Upper lobe of left lung (tissue), 6 donors: ENCODE results near the gene CSNK1G1. TPM values are rescaled to one million over a fixed set of nuclear protein-coding genes. Genes with fewer than 3 reads are reported as not detected.

ENCODE experiments used
- ATAC-seq, 2 donors: fragments of 200-7000 bp; cut with Tn5 transposase; one replicate each; pipeline ENCODE4 v1.9.1; 2022; ENCODE audit warnings: mild to moderate bottlenecking in 2 of 2, moderate library complexity in 2 of 2; ENCODE audit not compliant: low FRiP score in 2 of 2
- DNase-seq, 2 donors: peaks; one replicate each; pipeline ENCODE4 v3.0.0-alpha.2; 2019 to 2020
- H3K27ac ChIP-seq, 4 donors: fragments of 200-600 bp; sonication (generic); one replicate each; pipeline ENCODE4 v1.5.1; 2016 to 2019
- H3K27me3 ChIP-seq, 4 donors: fragments of 200-600 bp; sonication (generic); one replicate each; pipeline ENCODE4 v1.5.1; 2017 to 2019
- H3K36me3 ChIP-seq, 4 donors: fragments of 200-600 bp; sonication (generic); one replicate each; pipeline ENCODE4 v1.5.1; 2016 to 2019
- H3K4me1 ChIP-seq, 4 donors: fragments of 200-600 bp; sonication (generic); one replicate each; pipeline ENCODE4 v1.5.1; 2018 to 2019
- H3K4me3 ChIP-seq, 4 donors: fragments of 200-600 bp; sonication (generic); one replicate each; pipeline ENCODE4 v1.5.1; 2017 to 2019; ENCODE audit warnings: mild to moderate bottlenecking in 2 of 4, moderate library complexity in 1 of 4
- H3K9me3 ChIP-seq, 4 donors: fragments of 200-600 bp; sonication (generic); one replicate each; pipeline ENCODE4 v1.5.1; 2018 to 2019
- EP300 ChIP-seq, 4 donors: sonication (generic); formaldehyde crosslinking; IDR thresholded peaks; one replicate each; pipeline ENCODE4 v1.5.1; 2017; ENCODE audit warnings: antibody characterized with exemption in 4 of 4, control low read depth in 2 of 4
- POLR2A ChIP-seq, 4 donors: fragments of 450-650 bp; IDR thresholded peaks; one replicate each; pipeline ENCODE4 v1.5.1; 2016 to 2017; ENCODE audit warnings: antibody characterized with exemption in 4 of 4, mild to moderate bottlenecking in 2 of 4
- POLR2AphosphoS5 ChIP-seq, 2 donors: sonication (generic); formaldehyde crosslinking; IDR thresholded peaks; one replicate each; pipeline ENCODE4 v1.5.1; 2017; ENCODE audit warnings: antibody characterized with exemption in 2 of 2
- WGBS, 2 donors: methylation state at CpG; one replicate each; pipeline ENCODE4 v1.1.5; 2017 to 2018; 5-methylcytosine and 5-hydroxymethylcytosine counted together
- total RNA-seq, 6 donors: library from RNA; depleted of rRNA in 4 of 6; stranded (reverse); fragments of >200 nt in 4 of 6; gene quantifications; one replicate each; pipeline versions ENCODE4 v1.1.0 to v1.2.1, GENCODE V29; 2016 to 2021
- TF ChIP-seq, protein P1 (sequence below), 6 experiments: fragments of 450-650 bp in 4 of 6; fragments of 200-600 bp in 2 of 6; sonication (generic) in 2 of 6; IDR thresholded peaks; one replicate each; pipeline ENCODE4 v1.5.1; 2016 to 2019; ENCODE audit warnings: antibody characterized with exemption in 6 of 6
- donor health status: DM: no; HTN: no; CAD: no; lungs with moderate emphysema.
- donor health status: DM: no; HTN: yes; CAD: no; lungs with severe emphysema.

Gene CSNK1G1
- total RNA-seq, 6 donors from 2014 or later = 14.8 to 49.6 (median 19.6) TPM

DNA sequence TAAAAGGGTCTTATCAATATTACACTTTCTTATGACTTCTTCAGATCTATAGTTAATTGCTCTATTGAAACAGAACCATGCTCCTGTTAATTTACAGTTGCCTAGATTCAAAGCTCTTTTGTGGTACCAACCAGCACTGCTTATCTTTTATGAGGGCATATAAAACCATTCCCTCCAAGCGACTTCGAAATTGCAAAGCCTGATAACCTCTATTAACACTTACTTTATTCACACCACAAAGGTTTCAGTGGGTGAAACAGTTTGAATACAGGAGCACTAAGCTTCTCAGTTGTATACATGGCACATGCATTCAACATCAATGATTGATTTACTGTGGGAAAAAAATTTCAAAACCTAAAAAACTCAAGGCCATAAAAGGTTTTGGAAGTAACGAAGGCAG, 118.3 kb downstream of the CSNK1G1 start:
- TF ChIP-seq, protein P1, sequence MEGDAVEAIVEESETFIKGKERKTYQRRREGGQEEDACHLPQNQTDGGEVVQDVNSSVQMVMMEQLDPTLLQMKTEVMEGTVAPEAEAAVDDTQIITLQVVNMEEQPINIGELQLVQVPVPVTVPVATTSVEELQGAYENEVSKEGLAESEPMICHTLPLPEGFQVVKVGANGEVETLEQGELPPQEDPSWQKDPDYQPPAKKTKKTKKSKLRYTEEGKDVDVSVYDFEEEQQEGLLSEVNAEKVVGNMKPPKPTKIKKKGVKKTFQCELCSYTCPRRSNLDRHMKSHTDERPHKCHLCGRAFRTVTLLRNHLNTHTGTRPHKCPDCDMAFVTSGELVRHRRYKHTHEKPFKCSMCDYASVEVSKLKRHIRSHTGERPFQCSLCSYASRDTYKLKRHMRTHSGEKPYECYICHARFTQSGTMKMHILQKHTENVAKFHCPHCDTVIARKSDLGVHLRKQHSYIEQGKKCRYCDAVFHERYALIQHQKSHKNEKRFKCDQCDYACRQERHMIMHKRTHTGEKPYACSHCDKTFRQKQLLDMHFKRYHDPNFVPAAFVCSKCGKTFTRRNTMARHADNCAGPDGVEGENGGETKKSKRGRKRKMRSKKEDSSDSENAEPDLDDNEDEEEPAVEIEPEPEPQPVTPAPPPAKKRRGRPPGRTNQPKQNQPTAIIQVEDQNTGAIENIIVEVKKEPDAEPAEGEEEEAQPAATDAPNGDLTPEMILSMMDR (IDR thresholded peaks at IDR 0.05) = no peak
- TF ChIP-seq POLR2A (IDR thresholded peaks at IDR 0.05) = no peak
- no peak for TF ChIP-seq EP300 (IDR thresholded peaks at IDR 0.05)
- no peak for TF ChIP-seq POLR2AphosphoS5 (IDR thresholded peaks at IDR 0.05)
- DNase-seq = no peak
- Histone ChIP-seq H3K4me3 (no peak overlapping the region), H3K36me3 (no peaks in the 10 kb centered on the region), H3K27me3 (no peaks in the 10 kb centered on the region), H3K4me1 (no peaks in the 10 kb centered on the region), H3K9me3 (no peaks in the 10 kb centered on the region), H3K27ac (no peak overlapping the region)
- 79 to 84% methylated on average over 3 of the region's 3 CpGs for WGBS, 2 donors
- ATAC-seq = no peak

DNA sequence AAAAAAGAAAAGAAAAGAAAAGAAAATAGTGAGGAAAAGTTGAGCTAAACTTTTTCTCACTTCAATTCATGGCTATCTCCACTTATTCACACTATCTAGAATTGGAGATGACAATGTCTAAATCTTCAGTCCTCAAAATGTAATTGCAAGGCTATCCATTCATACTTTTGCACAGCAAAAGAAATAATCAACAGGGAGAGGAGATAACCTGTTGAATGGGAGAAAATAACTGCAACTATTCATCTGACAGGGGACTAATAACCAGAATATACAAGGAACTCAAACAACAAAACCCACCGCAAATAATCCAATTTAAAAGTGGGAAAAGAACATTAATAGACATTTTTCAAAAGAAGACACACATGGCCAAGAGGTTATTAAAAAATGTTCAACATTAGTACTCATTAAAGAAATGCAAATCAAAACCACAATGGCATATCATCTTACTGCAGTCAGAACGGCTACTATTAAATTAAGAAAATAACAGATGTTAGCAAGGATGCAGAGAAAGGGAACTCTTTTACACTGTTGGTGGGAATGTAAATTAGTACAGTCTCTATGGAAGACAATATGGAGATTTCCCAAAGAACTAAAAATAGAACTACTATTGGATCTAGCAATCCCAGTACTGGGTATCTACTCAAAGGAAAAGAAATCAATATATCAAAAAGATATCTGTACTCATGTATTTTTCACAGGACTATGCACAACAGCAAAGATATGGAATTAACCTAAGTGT, 119.6 kb downstream of the CSNK1G1 start:
- no peak for TF ChIP-seq POLR2AphosphoS5 (IDR thresholded peaks at IDR 0.05)
- TF ChIP-seq, protein P1 (IDR thresholded peaks at IDR 0.05) = no peak
- no peak for TF ChIP-seq EP300 (IDR thresholded peaks at IDR 0.05)
- TF ChIP-seq POLR2A (IDR thresholded peaks at IDR 0.05) = no peak
- WGBS, 2 donors = 91 to 98% methylated on average over 2 of the region's 2 CpGs
- no peaks in the 10 kb centered on the region for H3K36me3 ChIP-seq
- H3K4me1 ChIP-seq = no peaks in the 10 kb centered on the region
- H3K27ac ChIP-seq = no peak overlapping the region
- DNase-seq (no peak), ATAC-seq (no peak)
- no peak overlapping the region for H3K4me3 ChIP-seq
- H3K27me3 ChIP-seq = no peaks in the 10 kb centered on the region
- no peaks in the 10 kb centered on the region for H3K9me3 ChIP-seq

DNA sequence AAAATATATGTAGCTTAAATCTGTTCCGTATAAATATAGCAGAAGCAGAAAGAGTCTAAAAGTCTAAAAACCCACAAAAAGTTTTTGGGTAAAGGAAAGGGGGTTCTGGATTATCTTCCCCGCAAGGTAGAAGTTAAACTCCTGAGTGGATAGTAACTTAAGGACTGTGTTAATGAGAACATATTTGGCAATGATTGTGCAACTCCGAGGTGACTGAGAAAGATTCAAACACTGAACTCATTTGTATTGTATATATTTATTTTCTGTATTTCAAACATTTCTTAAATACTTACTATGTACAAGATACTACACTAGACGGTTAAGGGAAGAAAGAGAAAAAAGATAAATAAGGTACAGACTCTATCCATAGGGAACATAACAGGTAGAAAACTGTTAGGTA, 120.4 kb downstream of the CSNK1G1 start:
- no peaks in the 10 kb centered on the region for H3K4me1 ChIP-seq
- DNase-seq (no peak), ATAC-seq (no peak)
- TF ChIP-seq, protein P1 (IDR thresholded peaks at IDR 0.05) = no peak
- TF ChIP-seq POLR2A (IDR thresholded peaks at IDR 0.05) (no peak), EP300 (IDR thresholded peaks at IDR 0.05) (no peak), POLR2AphosphoS5 (IDR thresholded peaks at IDR 0.05) (no peak)
- H3K9me3 ChIP-seq = no peaks in the 10 kb centered on the region
- WGBS, 2 donors = 66 to 75% methylated on average over 4 of the region's 4 CpGs
- no peak overlapping the region for H3K27ac ChIP-seq
- H3K4me3 ChIP-seq = no peak overlapping the region
- H3K36me3 ChIP-seq = no peaks in the 10 kb centered on the region
- no peaks in the 10 kb centered on the region for H3K27me3 ChIP-seq

DNA sequence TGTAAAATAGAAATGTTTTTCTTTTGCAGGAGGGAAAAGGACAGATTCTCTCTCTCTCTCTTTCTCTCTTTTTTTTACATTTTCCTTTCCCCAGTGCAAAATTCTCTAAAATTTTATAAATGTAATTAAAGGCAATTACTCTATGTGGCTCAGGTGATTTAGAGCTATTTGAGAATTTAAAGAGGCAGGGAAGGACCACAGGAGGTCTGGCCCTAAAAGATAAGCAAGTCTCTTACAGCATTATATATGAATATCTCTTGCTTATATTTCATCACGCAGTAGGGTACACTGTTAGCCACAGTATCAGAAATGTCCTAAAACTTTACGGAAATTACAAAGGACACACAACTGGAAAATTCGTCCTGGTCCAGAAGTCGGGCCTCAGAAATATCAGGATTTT, 122.7 kb downstream of the CSNK1G1 start:
- Histone ChIP-seq H3K36me3 (no peaks in the 10 kb centered on the region), H3K4me1 (no peaks in the 10 kb centered on the region), H3K9me3 (no peaks in the 10 kb centered on the region), H3K27me3 (no peaks in the 10 kb centered on the region), H3K27ac (no peak overlapping the region), H3K4me3 (no peak overlapping the region)
- TF ChIP-seq POLR2AphosphoS5 (IDR thresholded peaks at IDR 0.05) = no peak
- TF ChIP-seq EP300 (IDR thresholded peaks at IDR 0.05) = no peak
- no peak for TF ChIP-seq POLR2A (IDR thresholded peaks at IDR 0.05)
- TF ChIP-seq, protein P1 (IDR thresholded peaks at IDR 0.05) = no peak
- DNase-seq (no peak), ATAC-seq (no peak)
- 95 to 99% methylated on average over 4 of the region's 4 CpGs for WGBS, 2 donors

DNA sequence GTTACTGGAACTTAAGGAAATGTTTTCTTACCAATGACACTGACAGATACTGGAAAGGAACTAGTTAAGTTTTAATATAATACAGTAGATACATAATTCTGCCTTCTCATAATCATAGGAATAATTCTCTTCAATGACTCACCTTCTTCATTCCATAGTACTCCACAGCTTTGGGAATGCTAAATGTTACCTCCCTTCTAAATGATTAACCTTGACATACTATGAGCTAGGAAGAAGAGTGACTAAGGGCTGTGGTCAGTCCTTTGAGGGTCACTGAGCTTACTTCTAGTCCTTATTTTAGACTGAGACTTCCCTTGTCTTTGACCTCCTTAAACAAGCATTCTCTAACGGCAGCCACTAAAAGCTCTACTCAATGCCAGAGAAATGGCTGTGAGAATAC, 123.6 kb downstream of the CSNK1G1 start:
- H3K4me1 ChIP-seq = no peaks in the 10 kb centered on the region
- no peaks in the 10 kb centered on the region for H3K36me3 ChIP-seq
- no peak for ATAC-seq
- H3K4me3 ChIP-seq = no peak overlapping the region
- WGBS, 2 donors = 60 to 62% methylated on average over 1 of the region's 1 CpG
- H3K27ac ChIP-seq = no peak overlapping the region
- TF ChIP-seq POLR2A (IDR thresholded peaks at IDR 0.05) (no peak), POLR2AphosphoS5 (IDR thresholded peaks at IDR 0.05) (no peak), EP300 (IDR thresholded peaks at IDR 0.05) (no peak)
- TF ChIP-seq, protein P1 (IDR thresholded peaks at IDR 0.05) = no peak
- no peak for DNase-seq
- H3K27me3 ChIP-seq = no peaks in the 10 kb centered on the region
- no peaks in the 10 kb centered on the region for H3K9me3 ChIP-seq
